Left cardiac atrium (tissue), 4 donors: ENCODE measurements around the gene SPATS2. TPM values are rescaled to one million over a fixed set of nuclear protein-coding genes. Genes with fewer than 3 reads are reported as not detected.
A peak's percentile ranks its signal among the peaks of the same experiment; 100 is the strongest.
"Not testable (repeated sequence)": the region's sequence is repeated elsewhere in the genome, so short reads cannot be mapped to it uniquely, and the experiment has no call there.

ENCODE experiments used
- ATAC-seq, 2 donors: fragments of 200-7000 bp; cut with Tn5 transposase; one replicate each; pipeline ENCODE4 v1.9.1; 2020; ENCODE audit warnings: mild to moderate bottlenecking in 2 of 2, moderate library complexity in 2 of 2
- DNase-seq: peaks from one replicate; pipeline ENCODE4 v3.0.0-alpha.2; 2020
- intact Hi-C, 2 donors: fragments of 100-400 bp; cut with DNase I; formaldehyde crosslinking; loops; one replicate each; pipeline versions ENCODE4 v1.14.1 to v1.15.1; 2022 to 2023
- long read RNA-seq: library from polyadenylated mRNA; unstranded; transcript quantifications from one replicate; pipeline ENCODE4 v2.0.0, GENCODE V29; 2021
- total RNA-seq, 2 donors: library from RNA; stranded (reverse); fragmentation: NEBNext Ultra II Directional; extraction: Animal tissue kit (Norgen Biotek cat#: 25700); gene quantifications; one replicate each; pipeline ENCODE4 v1.2.1, GENCODE V29; 2021
- donor health status: DM: no; HTN: yes; CAD: no.
- donor health status: DM: no; HTN: yes; CAD: no; lungs with severe emphysema.
- donor health status: DM: yes; HTN: yes; CAD: no.
- donor health status: Dilated cardiomyopathy.

SPATS2 gene
- total RNA-seq: 10 to 100 TPM in 1 of 2 donors, 1 to 10 TPM in 1; 7.6 to 10.5 TPM
- long read RNA-seq, partial matches to known transcripts: 2 of 3 reads
- long read RNA-seq, other reads (novel, unspliced or antisense): 0 of 3 reads

- intact Hi-C loops: loop anchor here in 1 of 2 donors (5.0 kb wide), 1 partner anchor 215 kb away; no protein-coding TSS in a partner anchor
- DNase-seq (peak; percentile 96), ATAC-seq (peak; percentile 8 to 15)
Measured at GRCh38 chr12:49367381-49368239, at the start of gene SPATS2. TSS of gene SPATS2 (plus strand) at chr12:49367462. CDS start at chr12:49461013, 93,551 bp downstream.

GRCh38 chr12:49320411-49321103 lies 46.7 kb upstream of the SPATS2 start:
- ATAC-seq, DNase-seq: not testable (repeated sequence)

GRCh38 chr12:49322367-49322707 lies 44.9 kb upstream of the SPATS2 start:
- intact Hi-C loops: no loop called here
- ATAC-seq (no peak), DNase-seq (no peak)

More at GRCh38 chr12:49320411-49321103, 46.7 kb upstream of the SPATS2 start:
- intact Hi-C loops: not testable (repeated sequence)

GRCh38 chr12:49322708-49323523 lies 44.3 kb upstream of the SPATS2 start, which contains the start of gene TROAP:
TSS of gene TROAP (plus strand) at chr12:49323255. CDS start at chr12:49323609, 354 bp downstream.
- DNase-seq (peak; percentile 98), ATAC-seq (peak; percentile 100)
- intact Hi-C loops: no loop called here

- intact Hi-C loops: no loop called here
- no peak for DNase-seq
- ATAC-seq: no peak
Measured at GRCh38 chr12:49323524-49324097, 43.7 kb upstream of the SPATS2 start.

- ATAC-seq (no peak), DNase-seq (no peak)
- intact Hi-C loops: no loop called here
Measured at GRCh38 chr12:49325606-49326005, 41.7 kb upstream of the SPATS2 start.

GRCh38 chr12:49327368-49327767 lies 39.9 kb upstream of the SPATS2 start:
- ATAC-seq (no peak), DNase-seq (no peak)
- intact Hi-C loops: no loop called here

GRCh38 chr12:49327887-49328286 lies 39.4 kb upstream of the SPATS2 start:
- intact Hi-C loops: no loop called here
- ATAC-seq: no peak
- DNase-seq: no peak

- no peak for DNase-seq
- ATAC-seq: no peak
- intact Hi-C loops: no loop called here
Measured at GRCh38 chr12:49328816-49329215, 38.4 kb upstream of the SPATS2 start.

GRCh38 chr12:49330032-49330619 lies 37.1 kb upstream of the SPATS2 start:
- no peak for DNase-seq
- intact Hi-C loops: no loop called here
- no peak for ATAC-seq

- no peak for ATAC-seq
- intact Hi-C loops: no loop called here
- DNase-seq: no peak
Measured at GRCh38 chr12:49330631-49331379, 36.5 kb upstream of the SPATS2 start.

GRCh38 chr12:49331380-49332222 lies 35.7 kb upstream of the SPATS2 start:
- ATAC-seq (peak; percentile 82 to 92), DNase-seq (peak; percentile 66)
- intact Hi-C loops: no loop called here

GRCh38 chr12:49332441-49332861 lies 34.8 kb upstream of the SPATS2 start:
- no peak for ATAC-seq
- no peak for DNase-seq
- intact Hi-C loops: no loop called here

GRCh38 chr12:49332891-49333371 lies 34.3 kb upstream of the SPATS2 start:
- ATAC-seq (no peak), DNase-seq (no peak)
- intact Hi-C loops: no loop called here

- DNase-seq, intact Hi-C loops, ATAC-seq: not testable (repeated sequence)
Measured at GRCh38 chr12:49333778-49334177, 33.5 kb upstream of the SPATS2 start.

GRCh38 chr12:49334226-49334625 lies 33.0 kb upstream of the SPATS2 start:
- ATAC-seq (no peak), DNase-seq (no peak)
- intact Hi-C loops: no loop called here

GRCh38 chr12:49334681-49335080 lies 32.6 kb upstream of the SPATS2 start:
- no peak for DNase-seq
- intact Hi-C loops: loop anchor here in 1 of 2 donors (5.0 kb wide), 1 partner anchor 47 kb away; no protein-coding TSS in a partner anchor
- ATAC-seq: no peak
